GM18861 (cell line): Measurements from ENCODE around the gene CACNA1H.
"Not testable (repeated sequence)": the region's sequence is repeated elsewhere in the genome, so short reads cannot be mapped to it uniquely, and the experiment has no call there.

Experiments
- ATAC-seq: cut with Tn5 transposase; IDR thresholded peaks from one replicate; pipeline ENCODE4 v1.9.1; 2021; ENCODE audit not compliant: unreplicated experiment

The CACNA1H gene

DNA sequence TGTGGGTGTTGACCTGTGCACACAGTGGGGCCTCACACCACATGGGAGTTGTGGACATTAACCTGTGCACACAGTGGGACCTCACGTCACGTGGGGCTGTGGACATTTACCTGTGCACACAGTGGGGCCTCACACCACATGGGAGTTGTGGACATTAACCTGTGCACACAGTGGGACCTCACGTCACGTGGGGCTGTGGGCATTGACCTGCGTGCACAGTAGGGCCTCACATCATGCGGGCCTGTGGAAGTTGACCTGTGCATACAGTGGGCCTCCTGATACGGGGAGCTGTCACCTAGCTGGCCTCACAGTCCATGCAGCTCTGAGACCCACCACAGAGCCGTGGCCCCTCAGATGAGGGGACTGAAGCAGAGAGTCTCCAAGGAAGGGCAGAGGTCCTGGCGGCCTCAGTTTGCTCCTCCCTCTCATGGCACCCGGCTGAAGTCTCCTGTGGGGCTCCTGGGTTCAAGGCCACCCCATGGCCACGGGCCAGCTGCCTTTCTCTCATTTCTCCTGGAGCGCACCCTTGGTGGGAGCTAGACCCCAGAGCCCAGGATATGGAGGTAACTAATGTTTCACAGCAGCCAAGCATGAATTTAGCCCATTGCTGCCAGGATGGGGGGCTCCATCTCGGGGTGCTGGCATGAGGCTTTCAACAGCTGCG is 21.0 kb downstream of the CACNA1H start:
- ATAC-seq: no peak

DNA sequence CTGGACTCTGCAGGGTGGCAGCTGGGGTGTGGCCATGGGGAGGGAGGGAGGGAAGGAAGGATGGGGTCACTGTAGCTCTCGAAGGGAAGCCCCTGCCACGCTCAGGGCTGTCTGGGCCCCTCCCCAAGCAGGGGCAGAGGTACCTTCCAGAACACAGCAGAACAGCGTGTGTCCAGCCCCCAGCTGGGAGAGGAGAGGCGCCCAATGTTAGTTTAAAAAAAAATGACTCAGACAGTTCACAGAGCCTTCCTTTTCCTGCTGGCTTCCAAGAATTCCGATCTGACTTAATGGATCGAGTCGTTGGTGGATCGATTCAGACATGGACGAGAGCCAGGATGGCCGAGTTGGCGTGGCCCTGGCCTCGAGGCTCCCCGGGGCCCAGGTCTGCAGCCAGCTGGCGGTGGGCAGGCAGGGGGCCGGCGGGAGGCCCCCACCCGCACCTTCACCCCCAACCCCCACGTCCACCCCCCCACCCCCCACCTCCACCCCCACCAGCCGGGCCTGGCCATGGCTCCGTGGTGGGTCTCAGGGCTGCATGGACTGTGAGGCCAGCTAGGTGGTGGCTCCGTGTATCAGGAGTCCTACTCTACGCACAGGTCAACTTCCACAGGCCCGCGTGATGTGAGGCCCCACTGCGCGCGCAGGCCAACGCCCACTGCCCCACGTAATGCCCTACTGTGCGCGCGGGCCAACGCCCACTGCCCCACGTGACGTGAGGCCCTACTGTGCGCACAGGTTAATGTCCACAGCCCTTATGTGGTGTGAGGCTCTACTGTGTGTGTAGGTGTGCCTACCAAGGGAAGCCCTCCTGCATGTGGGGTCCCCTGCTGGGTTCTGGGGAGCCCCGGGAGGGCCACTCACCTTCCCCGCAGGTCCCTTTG is 21.8 kb downstream of the CACNA1H start:
- ATAC-seq: no peak

DNA sequence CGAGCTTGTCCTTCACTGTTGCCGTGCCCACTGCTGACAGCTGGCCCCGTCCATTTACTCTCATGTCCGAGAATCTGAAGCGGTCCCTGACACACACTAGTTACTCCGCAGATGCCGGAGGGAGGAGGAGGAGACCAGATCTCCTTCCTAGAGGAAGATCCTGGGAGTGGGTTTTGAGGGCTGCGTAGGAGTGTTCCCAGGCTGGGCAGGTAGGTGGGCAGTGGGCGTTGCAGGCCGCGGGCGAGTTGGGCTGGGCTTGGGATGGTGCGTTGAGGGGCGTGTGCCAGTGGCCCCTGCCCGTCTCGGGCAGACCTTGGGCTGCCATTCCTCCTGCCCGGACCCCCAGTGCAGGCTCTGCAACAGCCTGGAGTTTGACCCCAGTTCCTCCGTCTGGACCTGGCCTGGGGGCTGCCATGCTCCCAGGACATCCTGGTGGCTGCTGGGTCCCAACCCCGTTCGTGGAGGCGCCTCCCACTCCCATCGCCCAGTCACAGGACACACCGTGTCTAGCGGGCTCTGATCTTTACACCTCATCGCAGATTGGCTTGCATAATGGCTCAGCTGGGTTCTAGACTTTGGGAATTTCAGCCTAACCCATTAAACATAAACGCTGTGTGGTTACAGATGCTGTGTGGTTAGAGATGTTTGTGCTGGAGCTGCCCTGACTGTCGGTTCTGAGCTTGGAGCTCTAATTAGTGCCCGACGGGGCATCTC is 22.8 kb downstream of the CACNA1H start:
- no peak for ATAC-seq

- no peak for ATAC-seq
These were observed 23.5 kb downstream of the CACNA1H start for GRCh38 chr16:1176280-1176897.

DNA sequence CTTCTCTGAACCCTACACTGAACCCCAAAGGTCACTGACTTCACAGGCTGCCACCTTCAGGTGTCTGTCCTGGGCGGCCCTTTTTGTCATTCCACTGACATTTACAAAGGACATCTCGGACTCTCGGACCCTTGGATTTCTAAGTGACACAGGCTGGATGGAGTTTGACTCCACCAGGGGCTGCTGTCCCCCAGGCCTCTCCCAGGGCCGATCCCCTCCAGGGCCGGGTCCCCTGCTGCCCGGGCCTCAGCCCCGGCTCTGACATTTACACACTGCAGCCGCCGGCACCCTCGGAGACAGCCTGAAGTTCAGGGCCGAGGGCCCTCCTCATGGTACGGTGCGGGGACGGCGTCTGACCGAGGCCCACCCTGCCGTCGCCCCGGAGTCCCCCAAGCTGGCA is 24.1 kb downstream of the CACNA1H start:
- ATAC-seq: no peak

GRCh38 chr16:1177750-1178149 is 24.8 kb downstream of the CACNA1H start:
- no peak for ATAC-seq

DNA sequence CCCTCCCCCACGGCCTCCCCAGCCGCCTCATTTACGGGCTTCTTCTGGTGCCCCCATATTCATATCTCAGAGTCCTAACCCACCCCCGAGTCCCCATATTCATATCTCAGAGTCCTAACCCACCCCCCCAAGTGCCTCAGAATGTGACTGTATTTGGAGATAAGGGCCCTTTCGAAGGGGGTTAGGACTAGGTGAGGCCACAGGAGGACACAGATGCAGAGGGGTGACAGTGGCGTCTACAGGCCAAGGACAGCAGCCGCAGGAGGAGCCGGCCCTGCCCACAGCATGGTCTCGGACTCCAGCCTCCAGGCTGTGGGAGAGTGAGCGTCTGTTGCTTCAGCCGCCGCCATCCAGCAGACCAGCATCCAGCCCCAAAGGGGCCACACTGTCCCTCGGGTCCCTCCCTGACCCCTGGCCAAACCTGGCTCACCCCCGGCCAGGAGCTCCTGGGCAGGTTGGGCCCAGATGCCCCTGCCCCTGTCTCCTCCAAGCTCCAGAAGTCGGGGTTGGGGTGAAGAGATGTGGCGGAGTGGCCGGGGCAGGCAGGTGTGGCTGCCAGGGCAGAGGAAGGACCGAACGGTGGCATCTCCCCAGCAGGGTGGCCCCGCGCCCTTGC is 25.5 kb downstream of the CACNA1H start:
- no peak for ATAC-seq

DNA sequence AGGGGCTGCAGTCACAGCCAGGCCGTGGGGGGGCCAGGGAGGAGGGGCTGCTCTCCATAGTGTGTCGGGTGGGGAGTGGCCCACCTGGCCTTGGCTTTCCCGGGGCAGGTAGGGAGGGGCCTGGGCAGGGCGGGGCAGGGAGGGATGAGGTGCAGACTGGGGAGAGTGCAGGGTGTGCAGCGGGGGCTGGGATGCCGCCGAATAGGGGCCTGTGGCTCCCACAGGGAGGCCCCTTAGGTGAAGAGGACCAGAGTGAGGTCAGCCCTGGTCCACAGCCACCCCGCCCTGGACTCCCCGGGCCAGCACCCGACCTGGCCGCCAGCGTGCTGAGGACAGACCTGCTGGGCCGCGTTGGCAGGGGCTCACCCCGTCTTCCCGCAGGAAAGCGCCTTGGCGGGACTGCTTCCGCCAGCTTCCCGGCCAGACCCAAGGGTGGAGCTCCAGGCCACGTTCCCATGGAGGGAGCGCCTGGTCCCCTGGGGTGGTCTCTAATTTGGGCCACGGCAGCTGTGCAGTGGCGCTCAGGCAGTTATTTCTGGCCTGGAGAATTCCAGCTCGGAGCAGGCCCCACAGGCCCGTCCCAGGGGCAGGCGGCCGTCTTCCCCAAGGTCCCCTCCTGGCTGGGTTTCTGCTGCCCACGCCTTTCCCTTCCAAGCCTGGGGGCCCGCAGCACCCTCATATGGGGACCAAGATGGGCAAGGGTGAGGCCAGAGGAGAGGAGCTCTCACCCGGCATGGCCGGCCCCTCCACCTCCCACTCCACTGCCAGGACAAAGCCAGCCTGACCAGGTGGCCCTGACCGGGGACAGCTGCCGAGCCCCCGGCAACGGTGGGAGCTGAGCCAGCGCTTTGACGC is 27.9 kb downstream of the CACNA1H start:
- ATAC-seq: no peak

DNA sequence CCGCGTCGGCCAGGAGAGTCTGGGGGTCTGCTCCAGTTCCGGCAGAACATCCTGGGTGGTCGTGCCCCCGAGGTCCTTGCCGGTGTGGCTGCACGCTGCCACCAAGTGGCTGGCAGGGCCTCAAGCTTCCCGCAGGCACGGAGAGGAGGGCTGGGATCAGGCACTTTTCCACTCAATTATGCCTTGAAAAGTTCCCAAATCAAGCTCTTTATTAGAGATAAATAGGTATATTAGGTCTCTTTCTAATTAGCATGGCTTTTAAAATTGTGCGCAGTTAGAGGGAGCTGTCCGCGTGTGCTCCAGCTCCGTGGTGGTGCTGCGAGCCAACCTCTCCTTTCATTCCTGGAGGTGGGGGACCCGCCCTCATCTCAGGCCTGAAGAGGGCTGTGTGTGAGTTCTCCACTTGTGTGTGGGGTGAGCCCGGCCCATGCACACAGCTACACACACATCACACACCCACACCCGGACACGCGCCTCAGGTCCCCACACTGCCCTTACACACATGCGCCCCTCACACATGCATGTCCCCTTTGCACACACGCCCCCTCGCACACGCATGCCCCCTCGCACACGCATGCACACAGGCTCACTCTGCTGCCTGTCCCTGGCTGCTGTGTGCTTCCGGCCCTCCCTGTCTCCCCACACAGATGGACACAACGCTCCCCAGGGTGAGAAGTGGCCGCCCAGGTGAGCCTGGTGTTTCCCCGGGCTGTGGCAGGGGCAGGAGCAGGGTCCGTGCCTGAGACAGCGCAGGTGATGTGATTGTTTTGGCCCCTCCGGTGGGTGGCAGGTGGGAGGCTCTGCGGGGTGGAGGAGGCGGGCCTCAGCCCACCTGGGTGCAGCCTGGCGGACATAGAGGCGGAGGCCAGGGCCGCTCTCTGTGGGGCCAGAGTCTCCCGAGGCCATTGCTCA is 28.8 kb downstream of the CACNA1H start:
- no peak for ATAC-seq

DNA sequence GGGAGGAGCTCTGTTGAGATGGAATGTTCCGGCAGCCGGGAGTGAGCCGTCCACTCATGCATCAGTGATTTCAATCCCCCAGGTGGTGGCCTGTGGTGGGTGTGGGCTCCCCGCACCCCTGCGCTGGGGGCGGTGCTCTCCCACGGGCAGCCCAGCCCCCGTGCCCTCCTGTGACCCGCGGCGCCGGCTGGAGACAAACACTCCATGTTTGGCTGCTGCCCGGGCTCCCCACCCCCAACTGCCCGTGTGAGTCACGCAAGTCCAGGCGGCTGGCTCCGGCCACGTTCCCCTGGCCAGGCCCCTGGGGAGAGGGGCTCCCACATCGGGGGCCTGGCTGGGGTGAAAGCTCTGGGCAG is 29.4 kb downstream of the CACNA1H start:
- no peak for ATAC-seq

GRCh38 chr16:1182950-1183907 is 30.3 kb downstream of the CACNA1H start:
- ATAC-seq: no peak

- ATAC-seq: no peak
These were observed 31.4 kb downstream of the CACNA1H start for GRCh38 chr16:1184156-1184868.

DNA sequence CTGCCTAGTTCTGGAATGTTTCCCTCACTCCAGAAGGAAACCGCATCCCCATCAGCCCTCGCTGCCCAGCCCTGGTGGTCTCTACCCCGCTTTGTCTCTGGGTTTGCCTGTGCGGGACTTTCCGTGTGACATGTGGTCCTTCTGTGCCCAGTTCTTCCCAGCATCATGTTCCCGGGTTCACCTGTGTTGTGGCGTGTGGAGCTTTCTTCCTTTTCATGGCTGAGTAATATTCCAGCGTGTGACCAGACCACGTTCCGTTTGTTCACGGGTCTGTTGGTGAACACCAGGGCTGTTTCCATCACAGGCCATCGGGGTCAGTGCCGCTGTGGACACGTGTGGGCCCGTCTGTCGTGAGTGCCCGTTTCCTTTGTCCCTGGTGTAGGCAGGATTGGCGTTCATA is 32.1 kb downstream of the CACNA1H start:
- no peak for ATAC-seq

DNA sequence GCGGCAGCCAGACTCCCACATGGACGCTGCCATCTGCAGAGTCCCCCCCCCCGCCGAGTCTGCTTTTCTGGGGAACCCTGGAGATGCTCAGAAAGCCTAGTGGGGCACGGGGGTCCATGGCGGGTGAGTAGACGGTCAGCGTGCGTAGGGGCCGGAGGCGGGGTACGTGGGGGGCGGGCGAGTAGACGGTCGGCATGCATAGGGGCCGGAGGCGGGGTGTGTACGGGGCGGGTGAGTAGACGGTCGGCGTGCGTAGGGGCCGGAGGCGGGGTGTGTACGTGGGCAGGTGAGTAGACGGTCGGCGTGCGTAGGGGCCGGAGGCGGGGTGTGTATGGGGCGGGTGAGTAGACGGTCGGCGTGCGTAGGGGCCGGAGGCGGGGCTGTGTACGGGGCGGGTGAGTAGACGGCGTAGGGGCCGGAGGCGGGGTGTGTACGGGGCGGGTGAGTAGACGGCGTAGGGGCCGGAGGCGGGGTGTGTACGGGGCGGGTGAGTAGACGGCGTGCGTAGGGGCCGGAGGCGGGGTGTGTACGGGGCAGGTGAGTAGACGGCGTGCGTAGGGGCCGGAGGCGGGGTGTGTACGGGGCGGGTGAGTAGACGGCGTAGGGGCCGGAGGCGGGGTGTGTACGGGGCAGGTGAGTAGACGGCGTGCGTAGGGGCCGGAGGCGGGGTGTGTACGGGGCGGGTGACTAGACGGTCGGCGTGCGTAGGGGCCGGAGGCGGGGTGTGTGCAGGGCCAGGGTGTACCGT is 32.7 kb downstream of the CACNA1H start:
- ATAC-seq: not testable (repeated sequence)

DNA sequence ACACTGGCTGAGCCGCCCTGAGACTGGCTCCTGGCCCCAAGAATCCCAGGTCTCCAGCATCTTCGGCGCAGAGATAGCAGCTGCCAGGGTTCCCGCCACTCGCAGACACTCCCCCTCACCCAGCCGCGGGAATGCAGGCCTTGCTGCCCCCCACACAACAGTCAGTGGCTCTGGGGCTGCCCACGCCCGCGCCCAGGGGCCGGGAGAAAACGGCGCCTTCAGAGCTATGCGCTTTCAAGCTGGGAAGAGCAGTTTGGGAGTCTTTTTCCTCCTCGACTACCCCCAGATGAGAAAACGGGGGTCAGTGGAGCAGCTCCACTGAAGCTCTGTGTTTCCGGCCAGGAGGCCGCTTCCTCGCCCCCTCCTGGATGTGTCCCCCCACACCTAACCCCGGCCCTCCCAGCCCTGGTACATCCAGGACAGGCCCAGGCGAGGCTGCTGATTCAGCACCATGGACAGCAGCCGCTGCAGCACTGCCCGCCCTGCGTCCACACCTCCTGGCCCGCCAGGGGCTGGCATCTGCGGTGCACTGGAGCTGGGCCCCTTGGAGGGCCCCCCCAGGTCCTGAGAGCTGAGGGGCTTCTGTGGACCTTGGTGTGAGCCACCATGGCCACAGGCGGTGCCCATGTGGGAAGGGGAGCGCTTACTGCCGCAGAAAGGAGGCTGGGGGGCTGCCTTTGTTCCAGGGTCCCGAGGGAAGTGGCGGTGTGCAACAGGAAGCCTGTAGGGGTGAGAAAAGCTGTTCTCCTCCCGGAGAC is 35.7 kb downstream of the CACNA1H start:
- ATAC-seq: no peak

DNA sequence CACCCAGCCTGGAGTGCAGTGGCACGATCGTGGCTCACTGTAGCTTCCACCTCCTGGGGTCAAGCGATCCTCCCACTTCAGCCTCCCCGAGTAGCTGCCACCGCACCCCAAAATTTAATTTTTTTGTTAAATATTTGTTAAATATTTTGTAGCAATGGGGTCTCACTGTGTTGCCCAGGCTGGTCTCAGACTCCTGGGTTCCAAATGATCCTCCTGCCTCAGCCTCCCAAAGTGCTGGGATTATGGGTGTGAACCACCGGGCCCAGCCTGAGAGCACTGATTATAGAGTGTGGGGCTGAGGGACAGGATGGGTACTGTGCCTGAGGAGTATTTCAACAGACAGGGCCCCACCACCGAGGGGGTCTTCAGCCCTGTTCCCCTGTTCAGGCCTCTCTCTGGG is 36.5 kb downstream of the CACNA1H start:
- ATAC-seq: no peak
